ENCODE results near the gene NACC1.

Gene NACC1

DNA sequence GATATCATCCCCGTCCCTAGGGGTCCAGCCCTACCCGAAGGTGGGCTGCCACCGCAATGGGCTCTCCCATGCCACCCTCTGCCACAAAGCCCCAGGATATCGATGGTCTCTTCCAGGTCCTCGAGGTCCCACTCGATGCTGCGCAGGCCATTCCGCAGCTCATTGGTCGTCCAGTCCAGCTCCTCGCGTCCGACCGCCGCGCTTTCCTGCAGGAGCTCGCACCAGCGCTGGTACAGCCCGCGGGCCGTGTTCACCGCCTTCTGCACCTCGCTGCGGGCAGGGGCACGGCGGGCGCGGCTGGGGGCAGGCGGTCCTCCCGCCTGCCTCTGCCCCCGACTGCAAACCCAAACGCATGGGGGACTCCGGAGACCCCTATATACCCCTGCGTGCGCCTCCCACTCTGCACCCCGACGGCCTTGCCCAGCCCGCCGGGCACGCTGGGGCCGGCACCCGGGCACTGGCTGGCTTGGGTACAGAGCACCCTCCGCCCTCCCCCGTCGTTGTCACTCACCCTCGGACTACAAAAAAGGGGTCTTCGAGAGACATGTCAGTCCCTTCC is 31.6 kb downstream of the NACC1 start:
- DNase-seq: peak; percentile 9

GRCh38 chr19:13150187-13150930 is 32.3 kb downstream of the NACC1 start, which contains the start of the genes IER2 and STX10:
IER2 (plus strand) TSS chr19:13150411; CDS start chr19:13153187, 2,776 bp downstream.
STX10 (minus strand) TSS chr19:13150375; CDS start chr19:13150173, 202 bp downstream.
- peak; percentile 91 for DNase-seq

DNA sequence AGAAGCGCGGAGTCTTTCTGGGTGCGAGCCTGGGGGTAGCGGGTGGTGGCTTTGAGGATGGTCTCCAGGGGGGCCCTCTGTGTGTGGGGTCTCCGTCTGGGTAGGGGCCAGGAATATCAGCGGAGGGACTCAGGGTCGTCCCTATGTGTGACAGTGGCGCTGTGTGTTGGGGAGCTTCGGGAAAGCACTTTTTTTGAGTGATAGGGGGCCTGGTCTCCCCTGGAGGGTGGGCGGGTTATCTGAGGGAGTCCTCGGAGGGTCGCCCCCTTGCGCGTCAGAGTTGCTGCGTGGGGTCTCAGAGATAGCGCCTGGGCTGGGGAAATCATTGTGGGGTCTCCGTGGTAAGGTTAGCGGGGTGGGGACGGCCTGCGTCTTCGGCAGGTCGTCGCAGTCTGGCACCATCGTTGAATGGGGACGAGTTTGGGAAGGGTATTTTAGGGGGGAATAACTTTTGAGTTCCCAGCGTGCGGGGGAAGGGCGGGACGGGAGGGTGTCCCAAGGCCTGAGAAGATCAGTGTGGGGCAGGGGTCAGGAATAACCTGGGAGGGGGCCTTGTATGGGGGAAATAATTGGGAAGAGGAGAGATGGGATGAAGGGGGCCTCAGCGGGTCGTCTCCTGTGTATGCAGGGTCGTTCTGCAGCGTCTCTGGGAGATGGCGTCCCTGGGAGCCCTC is 33.0 kb downstream of the NACC1 start:
- peak; percentile 24 for DNase-seq

- DNase-seq: peak; percentile 96
These were observed 33.7 kb downstream of the NACC1 start for GRCh38 chr19:13151605-13152355.

DNA sequence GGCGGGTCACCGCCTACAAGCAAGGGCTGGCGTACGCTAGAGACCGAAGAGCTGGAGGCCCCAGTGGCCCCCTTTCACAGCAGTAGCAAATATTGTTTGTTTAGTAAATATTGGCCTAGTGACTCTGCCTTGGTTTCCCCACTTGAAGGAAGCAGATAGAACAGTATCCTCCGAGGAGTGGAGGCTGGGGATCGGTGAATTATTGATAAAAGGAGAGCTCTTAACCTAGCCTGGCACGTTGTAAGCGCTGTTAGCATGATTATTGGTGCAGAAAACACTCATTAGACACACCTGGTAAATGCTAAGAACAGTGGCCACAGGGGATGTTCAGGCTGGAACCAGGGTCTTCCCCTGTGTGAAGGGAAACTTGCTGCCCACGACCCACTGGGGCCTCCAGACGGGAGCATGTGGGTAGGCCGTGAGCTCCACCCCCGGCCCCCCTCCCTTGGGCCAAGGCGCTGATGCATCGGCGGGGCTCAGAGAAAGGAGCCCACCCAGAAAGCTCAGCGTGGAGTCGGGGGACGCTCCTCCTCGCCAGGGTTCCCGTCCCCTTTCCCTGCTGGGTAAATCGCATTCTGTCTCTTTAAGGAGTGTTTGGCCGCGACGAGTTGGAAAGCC is 34.4 kb downstream of the NACC1 start:
- DNase-seq: no peak

DNA sequence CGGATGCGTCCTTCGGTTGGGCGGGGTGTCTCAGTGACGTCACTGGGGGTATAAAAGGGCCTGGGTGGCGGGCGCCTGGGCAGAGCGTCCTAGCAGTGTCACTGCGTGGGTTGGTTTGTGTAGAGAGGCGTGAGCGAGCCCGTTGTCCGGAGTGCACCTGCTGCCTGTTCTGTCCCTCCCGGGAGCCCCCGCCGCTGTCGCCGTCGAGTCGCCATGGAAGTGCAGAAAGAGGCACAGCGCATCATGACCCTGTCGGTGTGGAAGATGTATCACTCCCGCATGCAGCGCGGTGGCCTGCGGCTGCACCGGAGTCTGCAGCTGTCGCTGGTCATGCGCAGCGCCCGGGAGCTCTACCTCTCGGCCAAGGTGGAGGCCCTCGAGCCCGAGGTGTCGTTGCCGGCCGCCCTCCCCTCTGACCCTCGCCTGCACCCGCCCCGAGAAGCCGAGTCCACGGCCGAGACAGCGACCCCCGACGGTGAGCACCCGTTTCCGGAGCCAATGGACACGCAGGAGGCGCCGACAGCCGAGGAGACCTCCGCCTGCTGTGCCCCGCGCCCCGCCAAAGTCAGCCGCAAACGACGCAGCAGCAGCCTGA is 35.0 kb downstream of the NACC1 start:
- peak; percentile 99 for DNase-seq

DNA sequence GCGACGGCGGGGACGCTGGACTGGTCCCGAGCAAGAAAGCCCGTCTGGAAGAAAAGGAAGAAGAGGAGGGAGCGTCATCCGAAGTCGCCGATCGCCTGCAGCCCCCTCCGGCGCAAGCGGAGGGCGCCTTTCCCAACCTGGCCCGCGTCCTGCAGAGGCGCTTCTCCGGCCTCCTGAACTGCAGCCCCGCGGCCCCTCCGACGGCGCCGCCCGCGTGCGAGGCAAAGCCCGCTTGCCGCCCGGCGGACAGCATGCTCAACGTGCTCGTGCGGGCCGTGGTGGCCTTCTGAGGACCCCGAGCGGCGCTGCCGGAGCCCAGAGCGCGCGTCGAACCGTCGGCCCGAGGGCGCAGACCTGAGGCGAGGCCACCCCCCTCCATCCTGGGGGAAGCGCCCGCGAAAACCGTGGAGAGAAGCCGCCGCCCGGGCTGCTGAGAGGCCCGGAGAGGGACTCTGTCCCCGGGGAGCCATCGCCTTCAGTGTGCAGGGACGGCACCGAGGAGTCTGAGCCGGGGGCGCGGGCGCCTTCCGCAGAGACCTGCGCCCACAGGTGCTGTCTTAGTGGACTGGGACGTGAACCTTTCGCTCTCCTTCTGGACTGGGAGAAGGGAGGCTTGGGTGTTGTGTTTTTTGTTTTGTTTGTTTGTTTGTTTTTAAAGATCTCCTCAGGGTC is 35.6 kb downstream of the NACC1 start:
- DNase-seq: peak; percentile 12

- peak; percentile 31 for DNase-seq
These were observed 36.2 kb downstream of the NACC1 start for GRCh38 chr19:13154241-13154778.

GRCh38 chr19:13154911-13155471 is 36.9 kb downstream of the NACC1 start:
- peak; percentile 74 for DNase-seq

DNA sequence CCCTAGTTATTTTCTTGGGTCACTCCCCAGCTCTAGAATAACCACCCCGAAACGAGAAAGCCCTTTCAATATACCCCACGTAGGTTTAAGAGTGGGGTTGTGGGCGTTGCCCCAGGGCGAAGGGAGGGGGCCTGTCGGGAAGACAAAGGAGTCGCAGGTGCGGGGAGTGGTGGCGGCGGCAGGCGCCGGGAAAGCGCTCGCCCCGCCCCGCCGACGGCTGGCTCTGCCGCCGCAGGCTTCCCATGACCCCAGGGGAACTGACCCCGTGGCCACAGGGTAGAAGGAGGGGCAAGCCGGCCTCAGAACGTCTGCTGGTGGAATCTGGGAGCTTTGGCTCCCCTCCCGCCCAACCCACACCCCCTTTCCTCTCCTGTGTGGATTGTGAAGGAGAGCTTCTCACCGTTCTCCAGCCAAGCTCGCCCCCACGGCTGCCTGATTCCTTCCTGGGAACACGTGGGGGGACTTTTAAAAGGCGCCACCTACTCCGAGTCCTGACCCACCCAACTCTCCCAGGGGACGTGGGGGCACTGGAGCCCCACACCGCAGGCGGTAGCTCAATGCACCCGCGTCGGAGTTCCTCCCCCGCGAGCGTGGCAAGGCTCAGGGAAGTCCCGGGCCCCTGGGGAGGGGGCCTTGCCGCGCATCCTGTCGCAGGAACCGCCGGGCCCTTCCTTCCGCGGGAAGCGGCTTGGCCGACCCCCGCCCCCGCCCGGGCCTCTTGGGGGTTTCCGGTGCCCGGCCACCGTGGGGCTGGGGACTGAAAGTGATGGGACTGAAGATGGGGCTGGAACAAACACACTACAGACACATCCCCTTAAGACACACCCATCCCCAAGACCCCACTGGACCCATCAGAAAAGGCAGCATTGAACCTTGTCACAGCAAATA is 37.7 kb downstream of the NACC1 start:
- peak; percentile 69 for DNase-seq

DNA sequence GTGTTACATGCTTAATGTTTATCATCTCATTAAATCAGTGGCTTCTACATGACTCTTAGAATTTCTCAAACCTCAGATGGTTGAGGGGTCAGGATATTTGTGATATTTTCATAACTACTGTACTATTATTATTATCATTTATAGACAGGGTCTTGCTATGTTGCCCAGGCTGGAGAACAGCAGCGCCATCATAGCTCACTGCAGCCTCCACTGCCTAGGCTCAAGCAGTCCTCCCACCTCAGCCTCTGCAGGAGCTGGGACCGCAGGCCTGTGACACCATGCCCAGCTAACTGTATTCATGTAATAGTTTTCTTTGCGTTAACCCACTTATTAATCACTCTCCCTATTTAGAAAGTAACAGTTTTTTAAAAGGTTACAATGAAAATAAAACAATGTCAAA is 41.6 kb downstream of the NACC1 start:
- no peak for DNase-seq

- DNase-seq: no peak
These were observed 42.5 kb downstream of the NACC1 start for GRCh38 chr19:13160557-13160956.

DNA sequence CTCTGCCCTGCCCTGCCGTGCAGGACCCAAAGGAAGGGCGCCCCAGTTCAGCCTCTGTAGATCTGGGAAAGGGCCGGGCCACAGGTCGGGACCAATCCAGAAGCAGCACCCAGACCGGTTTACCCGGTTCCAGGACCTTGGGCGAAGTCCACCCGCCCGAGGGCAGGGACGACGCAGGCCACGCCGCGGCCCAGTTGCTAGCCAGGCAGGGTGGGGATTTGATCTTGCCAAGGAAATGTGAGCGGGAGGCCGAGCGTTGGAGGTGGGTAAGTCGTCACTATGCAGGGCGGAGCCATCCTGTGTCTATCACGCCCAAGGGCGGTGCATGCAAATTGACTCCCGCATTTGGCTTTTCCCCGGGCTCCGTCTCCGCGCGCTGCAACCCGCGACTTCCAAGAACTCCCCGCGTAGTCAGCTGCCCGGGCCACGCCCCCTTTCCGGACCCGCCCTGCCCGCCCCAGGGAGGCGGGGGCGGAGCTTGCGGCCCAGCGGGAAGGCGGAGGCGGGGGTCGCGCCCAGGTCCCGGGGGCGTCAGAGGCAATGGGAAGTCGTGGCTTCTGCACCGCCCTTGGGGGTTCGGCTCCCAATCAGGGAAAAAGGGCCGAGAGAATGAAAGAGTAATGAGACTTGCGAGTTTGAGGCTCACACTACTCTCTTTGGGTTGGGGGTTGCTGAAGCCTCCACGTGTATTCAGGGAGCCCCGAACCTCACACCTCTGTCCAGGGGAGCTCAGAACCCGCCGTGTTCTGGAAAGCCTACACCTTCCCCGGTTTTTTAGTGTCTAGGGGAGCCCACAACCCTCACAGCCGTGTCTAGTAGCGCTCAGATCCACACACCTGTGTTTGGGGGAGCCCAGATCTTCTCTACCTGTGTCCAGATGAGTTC is 44.9 kb downstream of the NACC1 start:
- peak; percentile 77 for DNase-seq

DNA sequence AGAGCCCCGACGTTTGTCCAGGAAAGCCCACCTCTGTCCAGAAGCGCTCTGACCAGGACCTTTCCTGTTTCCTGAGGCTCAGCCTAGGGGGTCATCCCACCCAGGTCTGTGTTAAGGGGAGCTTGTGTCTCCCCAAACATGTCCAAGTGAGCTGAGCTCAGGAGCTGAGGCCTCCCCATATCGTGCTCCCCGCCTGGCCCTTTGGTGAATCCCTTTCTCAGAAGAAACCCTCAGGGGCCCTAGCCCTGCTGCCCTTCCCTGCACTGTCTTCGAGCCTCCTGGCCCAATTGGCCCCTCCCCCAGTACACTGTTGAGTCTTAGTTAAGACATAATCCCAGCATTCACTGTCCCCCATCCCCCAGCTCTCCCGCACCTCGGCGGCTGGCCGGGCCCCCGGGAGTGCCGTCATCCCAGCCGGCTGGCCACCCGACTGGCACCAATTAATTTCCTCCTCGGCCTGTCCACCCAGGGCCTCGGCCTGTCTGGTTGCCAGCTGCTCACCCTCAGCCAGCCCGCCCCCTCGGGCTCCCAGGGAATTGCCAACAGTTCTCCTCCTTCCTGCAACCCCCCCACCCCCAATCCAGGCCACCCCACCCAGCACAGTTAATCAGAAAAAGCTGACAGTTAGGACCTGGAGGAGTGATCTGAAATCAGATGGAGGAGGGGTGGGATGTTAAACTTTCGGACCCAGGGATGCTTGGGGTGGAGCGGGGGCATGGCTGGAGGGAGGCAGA is 45.7 kb downstream of the NACC1 start:
- DNase-seq: peak; percentile 21

GRCh38 chr19:13164343-13165161 is 46.5 kb downstream of the NACC1 start:
- DNase-seq: peak; percentile 44

- no peak for DNase-seq
These were observed 47.3 kb downstream of the NACC1 start for GRCh38 chr19:13165162-13165997.
